GM12872 (cell line): ENCODE results near the gene TEX2.

Experiments
- CTCF ChIP-seq: IDR thresholded peaks from 3 replicates; pipeline ENCODE4 v1.5.1; 2011; ENCODE audit warnings: low read depth, mild to moderate bottlenecking, low read length, moderate library complexity; ENCODE audit not compliant: insufficient read depth

TEX2 gene

GRCh38 chr17:64277831-64278562 lies 14.9 kb upstream of the TEX2 start:
- TF ChIP-seq CTCF: no peak

GRCh38 chr17:64276961-64277505 lies 14.0 kb upstream of the TEX2 start:
- no peak for TF ChIP-seq CTCF

- no peak for TF ChIP-seq CTCF
Measured at GRCh38 chr17:64275016-64275415, 12.0 kb upstream of the TEX2 start.

- no peak for TF ChIP-seq CTCF
Measured at GRCh38 chr17:64273006-64273405, 9.9 kb upstream of the TEX2 start.

- TF ChIP-seq CTCF: no peak
Measured at GRCh38 chr17:64270885-64271284, 7.8 kb upstream of the TEX2 start.

GRCh38 chr17:64269687-64270649 lies 6.9 kb upstream of the TEX2 start:
- no peak for TF ChIP-seq CTCF

GRCh38 chr17:64264891-64265290 lies 1.8 kb upstream of the TEX2 start:
- TF ChIP-seq CTCF: no peak
